NCI-H510A treated with DMSO at 0.1 percent for 48 hours (cell line): ENCODE measurements around the gene BICDL1.

Experiments
- DNase-seq: peaks from one replicate; lab custom pipeline; 2025; lab: John Stamatoyannopoulos, UW

The BICDL1 gene

DNA sequence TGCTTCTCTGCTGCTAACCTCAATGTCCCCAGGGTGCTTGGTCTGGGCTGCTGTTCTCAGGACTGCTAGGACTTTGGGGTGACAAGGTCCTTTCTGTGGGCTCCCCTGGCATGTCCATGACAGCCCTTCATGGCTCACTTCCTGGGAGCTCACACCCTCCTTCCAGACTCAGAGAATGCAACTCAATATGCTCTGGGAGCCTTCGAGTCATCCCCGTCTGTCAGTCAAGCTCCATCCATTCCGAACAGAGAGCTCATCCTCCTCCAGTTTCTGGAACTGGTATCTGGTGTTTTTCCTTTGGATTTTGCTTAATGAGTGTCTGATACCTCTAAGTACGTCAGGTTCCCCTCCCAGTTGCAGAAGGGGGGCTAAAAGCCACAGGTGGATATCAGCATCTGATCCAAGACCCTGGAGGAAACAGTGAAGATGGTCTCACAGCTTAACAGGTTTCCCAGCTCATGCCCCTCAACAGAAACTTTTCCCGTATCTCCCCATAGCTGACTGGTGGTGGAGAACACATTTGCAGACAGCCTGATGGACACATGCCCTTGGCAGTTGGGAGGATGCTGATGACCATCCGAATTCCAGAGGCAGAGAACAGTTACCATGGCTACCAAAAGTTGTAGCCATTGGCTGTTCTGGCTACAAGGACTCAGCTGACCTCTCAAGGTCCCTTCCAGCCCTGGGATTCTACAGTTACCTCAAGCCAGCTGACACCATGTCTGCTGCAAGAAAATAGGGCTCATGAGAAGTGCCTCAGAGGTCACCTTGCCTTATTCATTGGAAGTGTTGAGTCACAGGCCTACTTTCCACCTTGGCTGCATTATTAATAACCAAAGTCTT, 137.0 kb downstream of the BICDL1 start:
- DNase-seq: no peak

DNA sequence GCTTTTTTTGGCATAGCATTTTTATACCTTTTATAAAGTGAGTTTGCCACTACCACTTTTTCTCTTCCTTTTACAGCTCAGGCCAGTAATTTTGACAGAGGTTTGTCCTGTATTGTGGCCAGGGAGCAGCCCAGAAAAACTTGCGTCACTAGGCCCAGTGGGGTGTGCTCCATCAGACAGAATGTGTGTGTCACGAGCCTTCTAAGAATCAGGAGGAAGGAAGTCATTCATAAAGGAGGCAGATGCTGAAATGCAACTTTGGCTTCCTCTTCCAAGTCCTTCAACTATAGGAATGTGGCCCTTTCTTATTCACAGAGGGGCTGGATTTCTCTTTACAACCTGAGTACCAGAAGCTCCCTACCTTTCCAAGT, 137.6 kb downstream of the BICDL1 start:
- no peak for DNase-seq

- no peak for DNase-seq
These were observed 141.0 kb downstream of the BICDL1 start for GRCh38 chr12:120130011-120130410.

GRCh38 chr12:120131116-120131515, 142.1 kb downstream of the BICDL1 start:
- DNase-seq: no peak

DNA sequence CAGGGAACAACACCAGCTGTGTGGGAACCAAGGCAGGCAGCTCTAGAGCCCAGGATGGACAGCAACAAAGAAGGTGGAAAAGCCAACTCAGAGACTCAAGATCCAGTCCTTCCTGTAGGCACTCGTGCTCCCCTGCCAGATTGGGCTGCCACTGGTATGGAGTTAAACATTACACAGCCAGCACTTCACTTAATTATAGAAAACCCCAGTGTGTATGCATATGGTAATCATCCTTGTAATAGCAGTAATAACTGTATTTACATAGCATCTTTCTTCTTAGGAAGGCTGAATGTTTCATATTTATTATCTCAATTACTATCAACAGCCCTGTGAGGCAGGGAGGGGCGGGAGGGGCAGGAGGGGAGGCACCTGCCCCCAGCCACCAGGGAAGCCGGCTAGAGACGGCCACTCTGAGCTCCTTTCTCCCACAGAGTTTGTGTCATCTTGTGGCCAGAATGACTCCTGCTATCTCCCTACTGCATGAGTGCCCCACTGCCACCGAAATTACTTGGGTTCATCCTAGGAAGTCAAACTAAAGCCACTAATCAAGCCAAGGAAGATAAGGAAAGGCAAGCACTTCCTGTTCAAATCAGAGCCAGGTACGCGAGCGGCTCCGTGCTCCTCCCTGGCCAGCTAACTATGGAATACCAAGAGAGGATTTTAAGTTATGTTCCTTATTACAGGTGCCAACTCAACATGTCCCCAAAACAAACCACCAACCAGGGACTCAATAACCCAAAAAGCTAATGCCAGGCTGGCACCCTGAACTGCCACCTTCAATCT, 143.2 kb downstream of the BICDL1 start:
- no peak for DNase-seq

DNA sequence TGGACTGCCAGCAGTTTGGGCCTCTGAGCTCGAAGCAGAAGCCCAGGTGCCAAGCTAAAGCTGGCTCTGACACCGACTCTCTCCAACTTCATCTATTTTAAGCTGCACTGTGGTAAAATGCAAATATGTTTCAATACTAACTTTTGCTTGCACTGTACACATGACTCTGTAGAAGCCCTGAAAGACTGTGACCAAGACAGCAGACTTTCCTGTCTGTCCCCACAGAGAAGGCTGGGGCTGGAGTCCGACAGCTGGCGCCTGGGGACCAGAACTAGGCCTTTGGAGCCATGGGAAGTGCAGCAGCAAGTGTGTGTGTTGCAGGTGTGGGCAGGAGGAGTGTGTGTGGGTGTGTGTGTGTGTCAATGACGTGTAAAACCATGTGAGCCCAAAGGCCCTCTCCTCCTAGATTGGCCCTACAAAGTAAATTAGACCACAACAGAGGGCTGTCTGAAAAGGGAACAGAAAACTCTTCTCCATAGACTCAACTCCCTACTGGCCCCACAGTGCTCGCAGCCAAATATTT, 143.9 kb downstream of the BICDL1 start:
- DNase-seq: no peak

- DNase-seq: no peak
These were observed 145.4 kb downstream of the BICDL1 start for GRCh38 chr12:120134307-120134980.

- no peak for DNase-seq
These were observed 147.2 kb downstream of the BICDL1 start for GRCh38 chr12:120136093-120136770.

DNA sequence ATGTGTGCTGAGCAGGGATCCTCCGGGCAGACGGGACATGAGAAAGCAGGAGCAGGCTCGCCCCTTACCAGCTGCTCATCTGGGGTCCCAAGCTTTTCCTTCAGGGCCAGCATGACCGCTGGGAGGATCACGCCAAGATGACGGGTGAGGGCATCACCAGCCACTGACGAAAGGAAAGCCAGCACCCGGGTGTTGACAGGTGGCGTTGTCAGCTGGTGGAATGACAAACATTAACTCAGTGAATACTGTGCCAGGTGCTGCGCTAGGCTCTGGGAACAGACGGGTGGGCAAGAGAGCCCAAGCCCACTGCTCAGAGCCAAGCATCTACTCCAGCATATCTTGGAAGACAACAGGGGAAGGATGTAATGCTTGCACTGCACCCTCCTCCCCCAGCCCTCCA, 148.8 kb downstream of the BICDL1 start:
- no peak for DNase-seq

DNA sequence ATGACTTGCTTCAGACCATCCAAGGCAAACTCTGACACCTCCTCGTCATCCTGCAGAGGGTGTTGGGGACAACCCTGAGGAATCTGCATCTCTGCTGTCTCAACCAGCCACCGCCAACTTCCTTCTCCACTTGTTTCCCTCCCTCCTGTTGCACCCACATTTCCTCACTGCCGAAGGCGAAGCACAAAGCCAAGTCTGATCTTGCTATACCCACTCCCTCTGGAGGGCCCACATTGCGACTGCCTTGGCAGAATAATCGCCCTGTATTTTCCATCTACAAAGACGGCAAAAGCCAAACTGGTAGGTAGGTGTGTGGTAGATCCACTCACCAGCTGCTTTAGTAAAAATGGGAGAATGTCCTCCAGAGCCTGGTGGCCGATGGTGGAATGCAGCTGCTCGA, 149.3 kb downstream of the BICDL1 start:
- no peak for DNase-seq

DNA sequence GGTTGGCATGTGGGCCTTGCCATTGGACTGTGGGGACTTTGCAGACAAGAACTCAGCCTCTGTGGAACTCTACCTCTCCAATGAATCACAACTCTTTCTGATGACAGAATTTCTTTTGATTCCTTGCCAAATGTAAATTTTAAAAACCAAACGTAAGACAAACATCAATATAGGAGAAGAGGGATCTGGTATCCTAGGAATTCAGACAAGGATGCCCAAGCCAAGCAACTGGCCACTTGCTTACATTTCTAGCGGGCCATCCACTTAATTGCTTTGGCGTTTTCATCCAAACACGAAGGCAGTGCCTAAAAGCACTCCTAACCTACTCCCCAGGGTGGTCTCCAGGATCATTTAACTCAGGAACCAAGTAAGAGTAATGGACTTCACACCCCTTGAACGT, 150.9 kb downstream of the BICDL1 start:
- DNase-seq: no peak

- no peak for DNase-seq
These were observed 151.6 kb downstream of the BICDL1 start for GRCh38 chr12:120140603-120141002.

- DNase-seq: no peak
These were observed 152.3 kb downstream of the BICDL1 start for GRCh38 chr12:120141336-120141735.

GRCh38 chr12:120142231-120142877, 153.3 kb downstream of the BICDL1 start:
- no peak for DNase-seq
